WERI-Rb-1 (cell line): ENCODE measurements around the gene IFRD1.
A peak's percentile ranks its signal among the peaks of the same experiment; 100 is the strongest.

Experiments
- DNase-seq: peaks from one replicate; pipeline ENCODE4 v3.0.0-alpha.2; 2020
- H3K27ac ChIP-seq: fragments of 250-450 bp; sonication (Bioruptor Pico); 2 replicates; pipeline ENCODE4 v1.5.1; 2020; ENCODE audit warnings: mild to moderate bottlenecking, moderate library complexity
- H3K27me3 ChIP-seq: fragments of 250-450 bp; sonication (Bioruptor Pico); 2 replicates; pipeline ENCODE4 v1.5.1; 2021; ENCODE audit warnings: mild to moderate bottlenecking, low read depth, moderate library complexity; ENCODE audit not compliant: insufficient read depth, severe bottlenecking
- H3K36me3 ChIP-seq: fragments of 250-450 bp; sonication (Bioruptor Pico); 2 replicates; pipeline ENCODE4 v1.5.1; 2020; ENCODE audit warnings: mild to moderate bottlenecking, moderate library complexity
- H3K4me3 ChIP-seq: 2 replicates; pipeline ENCODE4 v1.5.1; 2011; ENCODE audit warnings: low read depth, mild to moderate bottlenecking, control low read depth, low read length
- H3K9me3 ChIP-seq: fragments of 250-450 bp; sonication (Bioruptor Pico); 2 replicates; pipeline ENCODE4 v1.5.1; 2021; ENCODE audit warnings: mild to moderate bottlenecking, moderate library complexity; ENCODE audit not compliant: severe bottlenecking
- CTCF ChIP-seq: IDR thresholded peaks from 2 replicates; pipeline ENCODE4 v1.5.1; 2011; ENCODE audit warnings: low read depth, mild to moderate bottlenecking, control low read depth, inconsistent platforms, low read length

The IFRD1 gene

GRCh38 chr7:112411186-112411795, 39.0 kb upstream of the IFRD1 start:
- TF ChIP-seq CTCF = peak; percentile 67

GRCh38 chr7:112414855-112415490, 35.3 kb upstream of the IFRD1 start:
- H3K36me3 ChIP-seq = no peaks in the 10 kb centered on the region
- H3K4me3 ChIP-seq = no peak overlapping the region
- DNase-seq = no peak
- peaks cover 10% of the 10 kb centered on the region for H3K9me3 ChIP-seq
- TF ChIP-seq CTCF = peak; percentile 60
- no peak overlapping the region for H3K27ac ChIP-seq
- no peaks in the 10 kb centered on the region for H3K27me3 ChIP-seq

More at GRCh38 chr7:112411186-112411795, 39.0 kb upstream of the IFRD1 start:
- Histone ChIP-seq H3K9me3 (no peaks in the 10 kb centered on the region), H3K27me3 (no peaks in the 10 kb centered on the region), H3K27ac (no peak overlapping the region), H3K36me3 (no peaks in the 10 kb centered on the region), H3K4me3 (no peak overlapping the region)
- peak; percentile 25 for DNase-seq

DNA sequence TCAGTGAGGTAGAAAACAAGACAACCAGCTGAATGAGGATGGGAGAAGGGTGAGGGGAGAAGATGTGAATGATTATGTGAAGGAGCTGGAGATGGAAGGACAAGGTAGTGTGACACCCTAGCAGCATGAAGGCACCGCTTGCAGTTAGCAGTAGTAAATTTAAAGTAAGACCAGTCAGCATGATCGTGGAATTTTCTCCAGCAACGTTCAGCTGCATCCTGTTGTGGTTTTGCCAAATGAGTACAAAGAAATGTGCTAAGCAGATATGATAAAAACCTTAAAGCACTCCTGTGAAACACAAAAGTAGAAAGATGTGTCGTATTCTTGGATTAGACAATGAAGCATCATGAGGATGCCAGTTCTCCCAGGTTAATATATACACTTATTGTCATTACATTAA, 34.1 kb upstream of the IFRD1 start:
- Histone ChIP-seq H3K27ac (no peak overlapping the region), H3K4me3 (no peak overlapping the region), H3K36me3 (no peaks in the 10 kb centered on the region), H3K27me3 (no peaks in the 10 kb centered on the region), H3K9me3 (peaks cover 10% of the 10 kb centered on the region)
- DNase-seq = no peak
- no peak for TF ChIP-seq CTCF

GRCh38 chr7:112419543-112420130, 30.6 kb upstream of the IFRD1 start:
- Histone ChIP-seq H3K4me3 (no peak overlapping the region), H3K9me3 (peaks cover 10% of the 10 kb centered on the region), H3K36me3 (no peaks in the 10 kb centered on the region), H3K27me3 (no peaks in the 10 kb centered on the region), H3K27ac (no peak overlapping the region)
- DNase-seq = no peak
- TF ChIP-seq CTCF = no peak

- H3K27ac ChIP-seq = no peak overlapping the region
These were observed 29.9 kb upstream of the IFRD1 start for GRCh38 chr7:112420236-112420861.

More at GRCh38 chr7:112420236-112420861, 29.9 kb upstream of the IFRD1 start:
- DNase-seq = no peak
- Histone ChIP-seq H3K4me3 (no peak overlapping the region), H3K36me3 (no peaks in the 10 kb centered on the region), H3K27me3 (no peaks in the 10 kb centered on the region), H3K9me3 (peaks cover 10% of the 10 kb centered on the region)
- no peak for TF ChIP-seq CTCF
